Type B pancreatic cell (in vitro differentiated cells): ENCODE measurements around the gene CENPP. TPM values are rescaled to one million over a fixed set of nuclear protein-coding genes. Genes with fewer than 3 reads are reported as not detected.

Experiments
- DNase-seq: peaks from one replicate; pipeline ENCODE4 v3.0.0; 2021; ENCODE audit warnings: mixed read lengths; ENCODE audit not compliant: unreplicated experiment; ENCODE audit errors: extremely low spot score
- H3K27ac Mint-ChIP-seq: 2 replicates; pipeline ENCODE4 v1.8.0; 2021; ENCODE audit warnings: mild to moderate bottlenecking, mixed read lengths
- H3K27me3 Mint-ChIP-seq: 2 replicates; pipeline ENCODE4 v1.8.0; 2021; ENCODE audit warnings: mixed read lengths
- H3K36me3 Mint-ChIP-seq: 2 replicates; pipeline ENCODE4 v1.8.0; 2021; ENCODE audit warnings: mixed read lengths
- H3K4me1 Mint-ChIP-seq: one replicate; pipeline ENCODE4 v1.8.0; 2021; ENCODE audit warnings: mixed read lengths; ENCODE audit not compliant: unreplicated experiment
- H3K4me3 Mint-ChIP-seq: 2 replicates; pipeline ENCODE4 v1.8.0; 2021; ENCODE audit warnings: mild to moderate bottlenecking, mixed read lengths
- H3K9me3 Mint-ChIP-seq: 2 replicates; pipeline ENCODE4 v1.8.0; 2021; ENCODE audit warnings: mixed read lengths
- total RNA-seq: library from RNA; stranded (reverse); gene quantifications from 2 replicates; pipeline ENCODE4 v1.2.1, GENCODE V29; 2021; ENCODE audit warnings: low replicate concordance
- TF ChIP-seq, protein P1 (sequence below): fragments of 200-600 bp; sonication (generic); conservative IDR thresholded peaks from 2 replicates; pipeline ENCODE4 v1.5.0; 2021; ENCODE audit warnings: antibody characterized with exemption, mild to moderate bottlenecking

The CENPP gene
- total RNA-seq, 1 donor from 2014 or later, result 7.6 TPM

DNA sequence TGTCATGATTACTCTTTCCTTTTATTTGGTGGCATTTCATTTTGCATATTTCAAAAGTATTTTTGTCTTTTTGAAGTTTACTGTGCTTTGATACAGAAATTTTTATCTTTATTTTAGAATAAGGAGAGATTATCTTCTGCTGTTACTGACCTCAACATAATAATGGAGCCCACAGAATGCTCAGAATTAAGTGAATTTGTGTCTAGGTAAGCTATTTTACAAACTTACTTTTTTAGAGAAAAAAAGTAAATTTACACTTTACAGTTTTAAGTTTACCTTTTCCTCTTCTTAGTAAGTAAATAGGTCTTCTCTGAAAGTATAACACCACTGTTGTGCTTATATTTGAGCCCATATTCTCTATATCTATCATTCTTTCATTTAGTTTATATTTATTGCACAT is 19.8 kb downstream of the CENPP start:
- H3K9me3 Mint-ChIP-seq, result no peaks in the 10 kb centered on the region
- TF ChIP-seq, protein P1, sequence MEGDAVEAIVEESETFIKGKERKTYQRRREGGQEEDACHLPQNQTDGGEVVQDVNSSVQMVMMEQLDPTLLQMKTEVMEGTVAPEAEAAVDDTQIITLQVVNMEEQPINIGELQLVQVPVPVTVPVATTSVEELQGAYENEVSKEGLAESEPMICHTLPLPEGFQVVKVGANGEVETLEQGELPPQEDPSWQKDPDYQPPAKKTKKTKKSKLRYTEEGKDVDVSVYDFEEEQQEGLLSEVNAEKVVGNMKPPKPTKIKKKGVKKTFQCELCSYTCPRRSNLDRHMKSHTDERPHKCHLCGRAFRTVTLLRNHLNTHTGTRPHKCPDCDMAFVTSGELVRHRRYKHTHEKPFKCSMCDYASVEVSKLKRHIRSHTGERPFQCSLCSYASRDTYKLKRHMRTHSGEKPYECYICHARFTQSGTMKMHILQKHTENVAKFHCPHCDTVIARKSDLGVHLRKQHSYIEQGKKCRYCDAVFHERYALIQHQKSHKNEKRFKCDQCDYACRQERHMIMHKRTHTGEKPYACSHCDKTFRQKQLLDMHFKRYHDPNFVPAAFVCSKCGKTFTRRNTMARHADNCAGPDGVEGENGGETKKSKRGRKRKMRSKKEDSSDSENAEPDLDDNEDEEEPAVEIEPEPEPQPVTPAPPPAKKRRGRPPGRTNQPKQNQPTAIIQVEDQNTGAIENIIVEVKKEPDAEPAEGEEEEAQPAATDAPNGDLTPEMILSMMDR, result no peak
- H3K4me1 Mint-ChIP-seq, result no peaks in the 10 kb centered on the region
- H3K27ac Mint-ChIP-seq, result no peak overlapping the region
- H3K4me3 Mint-ChIP-seq, result no peak overlapping the region
- peaks cover 9% of the 10 kb centered on the region for H3K36me3 Mint-ChIP-seq
- H3K27me3 Mint-ChIP-seq, result no peaks in the 10 kb centered on the region
- no peak for DNase-seq

DNA sequence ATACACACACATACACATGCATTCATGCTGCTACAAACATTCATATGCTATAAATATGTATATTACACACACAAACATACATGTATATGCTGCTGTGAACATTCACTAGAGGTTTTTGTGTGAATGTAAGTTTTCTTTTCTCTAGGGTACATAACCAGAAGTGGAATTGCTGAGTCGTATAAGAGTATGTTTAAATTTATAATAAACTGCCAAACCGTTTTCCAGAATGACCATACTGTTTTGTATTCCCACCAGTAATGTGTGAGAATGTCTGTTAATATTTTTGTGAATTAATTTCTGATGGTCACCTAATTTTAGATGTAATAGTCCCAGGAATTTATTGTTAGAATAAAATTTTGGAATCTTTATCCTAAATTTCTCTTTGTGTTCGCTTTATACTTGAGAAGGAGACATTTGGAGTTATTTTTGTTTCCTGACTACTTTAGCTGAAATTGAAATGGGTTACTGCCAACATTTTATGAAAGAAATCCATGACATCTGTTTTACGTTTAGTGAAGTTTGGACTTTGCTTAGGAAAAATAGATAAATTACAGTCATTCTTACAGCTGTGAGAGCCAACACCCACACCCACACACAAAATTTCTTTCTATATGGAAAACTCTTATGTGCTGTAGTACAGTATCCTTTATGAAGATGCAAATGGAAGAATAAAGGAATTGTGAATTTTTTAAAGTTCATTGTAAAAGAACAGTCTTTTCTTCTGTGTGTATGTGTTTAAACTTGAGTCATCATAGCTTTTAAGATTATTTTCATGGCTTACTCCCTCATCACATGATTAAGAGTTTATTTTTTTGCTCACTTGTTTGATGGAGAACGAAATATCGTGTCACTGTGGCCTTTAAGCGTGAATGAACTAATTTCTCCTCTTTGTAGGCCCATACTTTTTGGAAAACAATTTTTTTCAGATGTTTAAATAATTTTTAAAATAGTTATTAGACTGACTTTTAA is 24.3 kb downstream of the CENPP start:
- H3K4me1 Mint-ChIP-seq, result no peaks in the 10 kb centered on the region
- no peaks in the 10 kb centered on the region for H3K27me3 Mint-ChIP-seq
- peaks cover 14% of the 10 kb centered on the region for H3K36me3 Mint-ChIP-seq
- no peak overlapping the region for H3K27ac Mint-ChIP-seq
- DNase-seq, result no peak
- peaks cover 4% of the 10 kb centered on the region for H3K9me3 Mint-ChIP-seq
- H3K4me3 Mint-ChIP-seq, result no peak overlapping the region
- TF ChIP-seq, protein P1, result no peak

DNA sequence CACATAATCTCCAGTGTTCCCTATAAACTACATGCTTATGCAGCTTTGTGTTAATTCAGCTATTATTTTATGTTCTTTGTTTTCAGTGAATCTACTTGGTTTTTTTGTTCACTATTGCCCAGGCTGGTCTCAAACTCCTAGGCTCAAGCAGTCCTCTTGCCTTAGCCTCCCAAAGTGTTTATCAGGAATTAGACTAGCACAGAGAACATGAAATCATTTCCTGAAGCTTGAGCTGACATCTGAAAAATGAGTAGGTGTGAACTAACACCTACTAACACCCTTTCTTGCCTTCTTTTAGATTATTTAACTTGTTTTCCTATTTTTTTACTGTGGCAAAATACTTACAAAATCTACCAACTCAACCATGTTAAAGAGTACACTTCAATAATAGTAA is 25.0 kb downstream of the CENPP start:
- no peak overlapping the region for H3K27ac Mint-ChIP-seq
- H3K36me3 Mint-ChIP-seq, result peaks cover 14% of the 10 kb centered on the region
- no peaks in the 10 kb centered on the region for H3K27me3 Mint-ChIP-seq
- TF ChIP-seq, protein P1, result no peak
- H3K4me1 Mint-ChIP-seq, result no peaks in the 10 kb centered on the region
- H3K9me3 Mint-ChIP-seq, result peaks cover 4% of the 10 kb centered on the region
- H3K4me3 Mint-ChIP-seq, result no peak overlapping the region
- DNase-seq, result no peak

DNA sequence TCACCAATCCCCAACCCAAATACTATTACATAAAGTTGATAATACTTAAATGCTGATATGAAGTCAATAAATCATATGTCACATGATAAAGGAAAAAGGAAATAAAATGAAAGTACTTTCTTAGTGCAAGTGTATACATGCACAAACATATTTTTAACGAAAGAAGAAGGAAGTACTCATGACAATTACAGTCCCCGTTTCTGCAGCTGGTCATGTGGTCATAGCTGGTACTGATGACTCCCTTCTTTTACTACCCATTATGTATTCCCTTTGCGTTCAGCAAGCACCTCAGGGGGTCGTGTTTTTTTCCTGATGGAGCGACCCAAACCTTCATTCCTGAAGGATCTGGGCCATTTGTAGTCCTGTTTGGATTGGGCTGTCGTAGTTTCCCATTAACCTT is 27.3 kb downstream of the CENPP start:
- DNase-seq, result no peak
- no peaks in the 10 kb centered on the region for H3K4me1 Mint-ChIP-seq
- peaks cover 19% of the 10 kb centered on the region for H3K36me3 Mint-ChIP-seq
- H3K27me3 Mint-ChIP-seq, result no peaks in the 10 kb centered on the region
- no peak overlapping the region for H3K27ac Mint-ChIP-seq
- TF ChIP-seq, protein P1, result no peak
- no peak overlapping the region for H3K4me3 Mint-ChIP-seq
- peaks cover 8% of the 10 kb centered on the region for H3K9me3 Mint-ChIP-seq

DNA sequence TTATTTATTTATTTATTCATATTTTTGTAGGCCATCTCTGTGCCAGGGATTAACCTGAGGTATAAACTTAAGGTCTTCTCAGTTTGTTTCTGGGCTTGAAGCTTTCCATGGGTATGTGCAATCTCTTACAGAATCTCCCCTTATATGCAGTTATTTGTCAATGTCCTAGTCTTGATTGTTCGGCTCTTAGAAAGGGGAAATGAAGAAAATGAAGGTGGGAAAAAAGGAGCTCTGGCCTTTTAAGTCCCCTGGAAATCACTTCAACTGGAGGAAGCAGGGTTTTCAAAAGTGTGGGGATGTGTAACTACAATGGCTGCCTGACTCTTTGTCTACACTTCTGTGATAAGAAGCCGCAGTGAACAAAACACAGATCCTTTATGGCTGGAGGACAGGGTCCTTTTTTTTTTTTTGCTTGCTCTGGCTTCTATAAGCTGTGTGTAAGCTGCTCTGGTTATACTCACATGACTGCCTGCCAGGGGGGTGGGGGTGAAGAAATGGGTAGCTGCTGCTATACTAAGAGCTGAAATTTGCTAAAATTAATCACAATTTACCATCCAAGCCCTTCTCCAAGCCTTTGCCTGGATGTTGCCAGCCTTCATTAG is 33.7 kb downstream of the CENPP start:
- Mint-ChIP-seq H3K9me3 (peaks cover 8% of the 10 kb centered on the region), H3K36me3 (peaks cover 9% of the 10 kb centered on the region), H3K27ac (peak overlapping the region; percentile 19), H3K27me3 (no peaks in the 10 kb centered on the region), H3K4me3 (no peak overlapping the region), H3K4me1 (no peaks in the 10 kb centered on the region)
- TF ChIP-seq, protein P1, result no peak
- DNase-seq, result no peak
